A172 (cell line): ENCODE data around the gene TTC8. TPM values are rescaled to one million over a fixed set of nuclear protein-coding genes. Genes with fewer than 3 reads are reported as not detected.

Source experiments
- DNase-seq: peaks from one replicate; pipeline ENCODE4 v3.0.0-alpha.2; 2015; ENCODE audit warnings: low spot score
- total RNA-seq: library from RNA; depleted of rRNA; stranded (reverse); fragments of >200 nt; shearing (Covaris generic); gene quantifications from 2 replicates; pipeline ENCODE4 v1.2.3, GENCODE V29; 2014; rRNA removed

TTC8 gene
- total RNA-seq, 1 experiment from 2014 or later = 19.2 TPM

GRCh38 chr14:88868558-88869159, 44.2 kb downstream of the TTC8 start:
- peak; percentile 8 for DNase-seq

- DNase-seq = no peak
These were observed 46.3 kb downstream of the TTC8 start for GRCh38 chr14:88870777-88871176.

- no peak for DNase-seq
These were observed 47.0 kb downstream of the TTC8 start for GRCh38 chr14:88871429-88871828.

GRCh38 chr14:88872976-88873375, 48.5 kb downstream of the TTC8 start:
- DNase-seq = no peak

DNA sequence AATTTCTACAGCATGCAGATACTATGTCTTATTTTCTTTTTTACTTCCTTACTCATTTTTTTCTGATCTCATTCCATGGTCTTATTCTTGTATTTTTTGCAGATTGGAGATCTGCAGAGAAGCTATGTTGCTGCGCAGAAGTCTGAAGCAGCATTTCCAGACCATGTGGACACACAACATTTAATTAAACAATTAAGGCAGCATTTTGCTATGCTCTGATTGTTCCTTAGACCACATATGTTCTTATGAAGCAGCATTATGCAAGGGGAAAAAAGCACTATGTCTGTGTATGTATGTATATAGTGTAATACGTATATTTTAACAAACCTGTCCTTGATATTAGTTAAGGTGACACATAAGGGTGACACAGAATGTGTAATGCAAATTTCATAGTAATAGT, 52.7 kb downstream of the TTC8 start:
- DNase-seq = no peak

GRCh38 chr14:88879022-88879421, 54.6 kb downstream of the TTC8 start:
- peak; percentile 63 for DNase-seq

DNA sequence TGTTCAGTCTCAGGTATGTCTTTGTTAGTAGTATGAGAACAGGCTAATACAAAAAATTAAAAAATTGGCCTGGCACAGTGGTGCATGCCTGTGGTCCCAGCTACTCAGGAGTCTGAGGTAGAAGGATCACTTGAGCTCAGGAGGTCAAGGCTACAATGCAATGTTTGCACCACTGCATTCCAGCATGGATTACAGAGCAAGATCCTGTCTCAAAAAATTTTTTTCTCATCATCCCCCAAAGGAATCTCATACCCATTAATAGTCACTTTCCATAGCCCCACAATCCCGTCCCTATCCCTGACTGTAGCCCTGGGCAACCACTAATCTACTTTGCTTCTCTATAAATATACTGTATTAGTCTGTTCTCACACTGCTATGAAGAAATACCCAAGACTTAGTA, 57.8 kb downstream of the TTC8 start:
- DNase-seq = no peak

GRCh38 chr14:88895116-88895515, 70.7 kb downstream of the TTC8 start:
- no peak for DNase-seq

DNA sequence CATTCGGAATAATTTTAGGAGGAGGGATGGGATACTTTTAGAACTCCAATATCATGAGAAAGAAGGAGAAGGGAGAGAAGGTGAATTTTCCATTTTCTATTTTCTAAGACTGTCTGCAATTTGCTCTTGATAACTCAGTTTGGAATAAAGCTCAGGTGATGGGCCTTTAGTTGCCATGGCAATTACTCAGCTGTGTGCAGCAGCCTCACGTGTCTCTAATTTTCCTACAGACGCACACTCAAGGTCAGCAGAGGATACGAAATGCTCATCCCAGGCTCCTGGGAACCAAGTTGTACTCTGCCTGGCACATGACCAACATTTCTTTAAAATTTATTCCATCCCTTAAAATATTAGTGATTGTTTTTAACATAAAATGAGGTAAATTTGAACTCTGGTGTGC, 76.7 kb downstream of the TTC8 start:
- no peak for DNase-seq

DNA sequence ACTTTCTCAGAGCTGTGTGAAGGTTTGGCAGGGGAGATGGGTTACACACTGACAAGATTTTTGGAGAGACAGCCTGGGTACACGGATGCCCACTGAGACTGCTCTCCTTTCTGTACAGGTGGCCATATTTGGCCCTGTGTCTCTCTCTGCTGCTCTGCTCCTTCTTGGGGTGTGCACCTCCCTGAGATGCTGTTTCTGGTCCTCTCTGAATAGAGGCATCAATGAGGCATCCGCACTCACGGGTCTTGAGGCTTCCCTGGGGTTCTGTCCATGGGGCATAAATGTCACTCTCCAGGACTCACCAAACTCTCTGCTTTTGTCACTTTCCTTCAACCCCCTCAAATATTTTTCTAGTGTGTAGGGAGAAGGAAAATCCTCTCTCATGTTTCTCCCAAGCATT, 77.5 kb downstream of the TTC8 start:
- no peak for DNase-seq

DNA sequence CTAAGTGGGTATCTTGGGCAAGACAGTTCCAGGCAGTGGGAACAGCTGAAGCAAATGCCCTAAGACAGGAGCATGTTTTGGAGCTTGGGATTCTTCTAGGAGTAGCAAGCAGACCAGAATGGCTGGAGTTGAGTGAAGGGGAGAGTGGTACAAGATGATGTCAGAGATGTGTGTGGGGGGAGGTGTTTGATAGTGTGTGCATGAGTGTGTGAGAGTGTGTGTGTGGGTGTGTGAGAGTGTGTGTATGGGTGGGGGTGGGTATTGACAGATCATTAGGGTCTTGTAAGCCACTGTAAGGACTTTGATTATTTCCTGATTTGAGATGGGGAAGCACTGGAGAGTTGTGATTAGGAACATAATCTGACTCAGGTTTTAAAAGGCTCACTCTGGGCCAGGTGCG, 78.4 kb downstream of the TTC8 start:
- DNase-seq = no peak

- DNase-seq = no peak
These were observed 79.8 kb downstream of the TTC8 start for GRCh38 chr14:88904206-88904647.

DNA sequence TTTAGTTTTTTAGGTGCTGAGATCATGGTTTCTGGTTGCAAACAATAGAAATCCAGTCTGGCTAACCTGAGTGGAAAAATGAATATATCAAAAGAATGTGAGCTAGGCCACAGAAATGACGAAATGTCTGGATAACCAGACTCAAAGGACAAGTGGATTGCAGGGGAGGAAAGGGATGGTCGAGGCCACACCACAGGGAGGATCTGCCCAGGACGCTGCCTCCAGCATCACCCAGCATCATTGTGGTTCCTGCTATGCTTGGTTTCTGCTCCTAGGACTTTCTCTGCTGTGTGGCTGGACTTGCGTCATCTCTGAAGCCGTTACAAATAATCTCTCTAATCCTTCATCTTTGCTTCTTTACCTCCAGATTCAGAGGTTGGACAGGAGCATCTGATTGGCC, 80.4 kb downstream of the TTC8 start:
- DNase-seq = no peak

DNA sequence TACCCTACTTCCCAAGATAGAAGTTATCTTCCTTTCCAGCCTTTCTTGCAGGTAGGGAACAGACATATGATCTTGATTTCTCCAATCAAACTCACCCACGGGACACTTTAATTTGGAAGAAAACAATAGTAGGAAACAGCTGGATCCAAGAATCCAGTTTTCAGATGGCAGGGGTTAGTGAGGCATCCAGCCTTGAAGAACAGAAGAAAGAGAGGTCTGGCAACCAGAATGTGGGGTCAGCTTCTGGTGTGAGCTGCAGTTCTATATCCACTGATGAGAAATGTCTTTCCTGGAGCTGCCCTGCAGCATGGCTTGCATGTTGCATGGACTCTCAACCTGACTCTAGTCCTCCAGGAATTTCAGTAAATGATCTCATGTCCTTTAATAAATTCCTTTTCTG, 83.8 kb downstream of the TTC8 start:
- DNase-seq = no peak

DNA sequence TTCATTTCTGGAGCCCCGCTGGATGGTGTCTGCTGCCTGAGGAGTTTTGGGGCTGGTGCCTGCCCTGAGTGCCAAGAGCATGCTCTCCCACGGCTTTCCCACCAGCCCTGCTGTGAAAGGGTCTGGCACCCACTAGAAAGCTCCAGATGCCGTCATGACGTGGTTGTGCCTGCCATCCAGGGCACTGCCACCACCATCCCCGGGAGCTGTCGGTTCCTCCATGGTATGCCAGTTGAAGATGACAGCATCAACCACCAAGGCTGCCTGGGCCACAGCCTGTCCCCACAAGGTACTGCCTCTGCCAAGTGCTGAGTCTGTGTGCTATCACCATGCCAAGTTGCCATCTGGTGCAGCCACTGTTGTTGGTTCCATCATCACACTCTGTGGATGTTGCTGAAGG, 85.9 kb downstream of the TTC8 start:
- no peak for DNase-seq

GRCh38 chr14:88911809-88912208, 87.4 kb downstream of the TTC8 start:
- no peak for DNase-seq

DNA sequence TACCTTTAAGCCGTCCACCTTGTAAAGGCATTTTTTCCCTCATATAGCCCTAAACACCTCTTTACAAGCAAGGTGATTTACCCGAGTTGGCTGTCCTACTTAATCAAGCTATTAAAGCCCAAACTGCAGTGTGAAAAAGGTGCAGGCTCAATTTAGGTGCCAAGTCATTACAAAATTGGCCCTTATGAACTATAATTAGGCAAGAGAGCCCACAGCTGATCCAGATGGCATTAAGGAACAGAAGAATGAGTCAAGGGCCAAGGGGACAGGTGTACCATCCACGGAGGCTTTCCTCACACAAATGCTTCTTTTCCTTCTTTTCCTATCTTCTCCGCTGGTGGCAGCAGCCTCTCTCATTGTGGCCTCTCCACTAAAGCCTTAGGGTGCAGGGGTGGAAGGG, 90.5 kb downstream of the TTC8 start:
- no peak for DNase-seq

- no peak for DNase-seq
These were observed 95.1 kb downstream of the TTC8 start for GRCh38 chr14:88919502-88919901.

Other genes starting within 250 kb of the TTC8 start
- gene EML5, start 31.7 kb upstream of the TTC8 start, total RNA-seq = 0.24 and 0.34 TPM in 2 replicates